HG03521 (cell line): ENCODE data around the gene ELL2.

Experiments used
- ATAC-seq: cut with Tn5 transposase; IDR thresholded peaks from one replicate; pipeline ENCODE4 v1.9.1; 2021; ENCODE audit warnings: mild to moderate bottlenecking, moderate library complexity; ENCODE audit not compliant: unreplicated experiment

The ELL2 gene

GRCh38 chr5:95983509-95983908, 21.9 kb upstream of the ELL2 start:
- no peak for ATAC-seq

DNA sequence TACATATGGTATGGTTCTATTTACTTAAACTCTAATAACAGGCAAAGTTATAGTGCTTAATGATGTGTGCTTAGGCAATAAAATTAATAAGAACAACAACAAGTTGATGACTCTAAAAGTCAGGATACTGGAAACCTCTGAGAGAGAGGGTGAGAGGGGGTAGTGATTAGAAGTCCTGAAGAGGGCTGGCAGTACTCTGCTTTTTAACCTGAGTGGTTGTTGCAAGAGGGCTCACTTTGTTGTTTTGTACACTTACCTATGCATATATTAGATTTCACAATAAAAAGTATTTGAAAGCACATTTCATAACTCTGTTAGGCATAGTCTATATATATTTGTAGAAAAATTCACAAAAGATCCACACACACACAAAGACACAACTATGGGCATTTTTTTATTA, 21.4 kb upstream of the ELL2 start:
- no peak for ATAC-seq

DNA sequence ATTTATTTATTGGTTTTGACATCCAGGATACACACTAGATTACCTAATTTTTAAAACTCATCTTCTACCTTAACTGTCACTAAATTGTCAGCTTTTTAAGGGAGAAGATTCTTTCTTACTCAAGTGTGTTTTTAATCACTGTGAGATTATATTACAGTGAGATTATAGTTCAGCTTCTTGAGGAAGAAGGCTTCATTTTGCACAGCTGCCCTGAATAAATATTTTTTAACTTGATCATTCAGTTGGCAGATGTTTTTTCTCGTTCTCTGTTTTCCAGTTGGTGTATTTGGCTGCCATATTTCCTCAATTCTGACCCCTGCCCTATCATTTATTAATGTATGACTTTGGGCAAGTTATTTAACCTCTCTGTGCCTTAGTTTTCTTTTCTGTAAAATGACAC, 15.0 kb upstream of the ELL2 start:
- no peak for ATAC-seq

DNA sequence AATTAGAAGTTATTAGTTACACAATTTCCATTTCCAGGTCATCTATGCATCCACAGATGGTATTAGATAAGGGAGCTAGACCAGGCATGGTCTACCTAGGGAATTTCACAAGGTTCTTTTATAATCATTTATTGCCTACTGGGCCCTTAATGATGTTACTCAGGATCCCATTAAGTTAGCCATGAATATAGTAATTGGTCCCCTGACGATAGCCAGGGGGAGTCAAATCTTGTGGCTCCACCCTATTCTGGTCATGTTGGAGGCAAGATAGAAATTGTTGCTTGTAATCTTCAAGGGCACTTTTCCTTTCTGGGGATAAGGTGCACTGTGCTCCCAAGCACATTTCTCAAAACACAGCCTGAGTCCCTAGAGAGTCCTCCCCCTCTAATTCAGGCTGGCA, 14.1 kb upstream of the ELL2 start:
- ATAC-seq, result no peak

DNA sequence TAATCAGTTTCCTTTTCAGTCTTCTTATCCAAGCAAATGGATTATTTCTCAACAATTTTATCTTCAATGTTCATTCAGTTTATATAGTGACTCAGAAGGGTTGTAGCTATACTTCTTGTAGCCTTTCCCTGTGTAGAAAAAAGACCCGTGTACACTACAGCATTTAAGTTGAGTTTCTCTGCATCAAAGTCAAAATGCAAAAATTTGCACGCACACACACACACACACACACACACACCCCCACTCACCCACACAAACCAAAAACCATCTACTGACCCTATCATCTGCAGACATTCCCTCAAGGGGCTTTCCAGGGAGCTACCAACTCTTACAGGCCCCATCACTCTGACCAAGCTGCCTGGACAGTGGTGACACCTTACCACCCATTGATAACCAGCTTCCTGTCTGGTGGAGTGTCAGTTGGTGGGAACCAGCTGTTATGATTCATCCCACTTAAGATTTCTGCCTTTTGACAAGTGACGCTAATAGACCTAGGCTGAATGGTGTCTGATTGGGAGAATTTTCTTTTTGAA, 12.2 kb upstream of the ELL2 start:
- peak; percentile 95 for ATAC-seq

DNA sequence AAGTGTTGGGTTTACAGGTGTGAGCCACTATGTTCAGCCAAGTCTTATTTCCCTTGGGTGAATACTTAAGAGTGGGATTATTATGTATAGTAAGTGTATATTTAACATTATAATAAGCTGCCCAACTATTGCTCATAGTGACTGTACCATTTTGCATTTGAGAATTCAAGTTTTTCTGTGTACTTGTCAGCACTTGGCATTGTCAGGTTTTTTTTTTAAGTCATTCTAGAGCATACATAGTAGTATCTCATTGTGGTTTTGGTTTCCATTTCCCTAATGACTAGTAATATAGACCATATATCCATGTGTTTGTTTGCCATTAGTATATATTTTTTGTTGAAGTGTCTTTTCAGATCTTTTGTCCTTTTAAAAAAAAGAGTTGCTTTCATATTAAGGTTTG, 10.5 kb upstream of the ELL2 start:
- ATAC-seq, result no peak

DNA sequence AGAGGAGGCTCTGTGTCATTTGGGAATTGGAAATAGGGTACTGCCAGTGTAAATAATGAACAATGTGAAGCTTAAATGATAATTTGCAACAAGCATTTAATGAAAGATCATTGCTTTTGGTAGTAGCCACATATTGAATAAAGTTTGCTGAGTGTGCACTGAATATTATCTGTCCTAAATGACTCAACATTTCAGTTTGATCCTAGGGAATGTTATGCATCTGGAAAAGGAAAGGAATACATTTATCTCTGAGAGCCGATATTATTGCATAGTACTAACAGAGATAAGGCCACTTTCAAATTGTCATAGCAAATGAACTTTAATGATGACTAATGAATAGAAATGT, 8.7 kb upstream of the ELL2 start:
- no peak for ATAC-seq

DNA sequence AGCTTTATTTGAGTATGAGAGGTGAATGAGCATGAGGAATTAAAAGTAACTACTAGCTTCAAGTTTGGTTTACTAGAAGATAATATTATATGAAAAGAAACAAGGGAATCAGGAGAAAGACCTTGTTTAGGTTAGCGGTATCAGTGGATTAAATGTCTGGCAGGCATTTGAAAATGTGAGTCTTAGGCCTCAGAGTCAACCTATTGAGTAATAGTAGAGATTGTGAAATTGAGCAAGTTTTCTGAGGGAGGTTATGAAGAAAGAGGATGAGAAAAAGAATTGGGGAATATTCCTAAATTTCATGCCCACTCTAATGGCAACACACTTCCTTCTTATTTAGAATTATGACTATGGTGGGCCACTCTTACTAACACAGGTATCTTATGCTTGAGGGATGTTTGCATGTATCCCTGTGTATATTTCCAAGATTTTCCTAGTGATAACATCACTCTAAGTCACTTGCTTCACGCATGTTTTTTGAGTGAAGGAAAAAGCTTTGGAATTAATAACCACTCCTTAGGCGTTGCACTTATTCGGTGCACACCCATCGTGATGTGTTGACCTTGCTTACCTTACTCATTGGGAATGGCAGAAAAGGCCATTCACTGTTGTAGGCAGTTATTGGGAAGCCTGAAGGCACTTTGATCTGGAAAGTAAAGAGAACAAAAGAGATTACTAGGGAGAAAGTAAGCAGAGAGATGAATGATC, 8.2 kb upstream of the ELL2 start:
- ATAC-seq, result no peak

DNA sequence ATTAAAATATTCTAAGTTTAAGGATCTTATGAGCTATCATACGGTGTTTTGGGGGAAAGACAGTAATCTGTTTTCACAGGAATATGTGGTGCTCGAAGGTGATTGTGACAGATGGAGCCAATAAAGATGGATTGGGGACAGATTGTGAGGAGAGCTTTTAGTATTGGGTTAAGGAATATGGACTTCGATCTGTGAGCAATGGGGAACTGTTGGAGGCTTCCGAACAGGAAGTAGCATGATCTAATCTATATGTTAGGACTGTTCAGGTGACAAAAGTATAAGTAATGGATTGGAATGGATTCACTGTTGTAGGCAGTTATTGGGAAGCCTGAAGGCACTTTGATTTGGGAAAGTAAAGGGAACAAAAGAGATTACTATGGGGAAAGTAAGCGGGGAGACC, 7.4 kb upstream of the ELL2 start:
- no peak for ATAC-seq

GRCh38 chr5:95967236-95967635, 5.6 kb upstream of the ELL2 start:
- no peak for ATAC-seq

GRCh38 chr5:95966005-95966404, 4.4 kb upstream of the ELL2 start:
- ATAC-seq, result no peak

DNA sequence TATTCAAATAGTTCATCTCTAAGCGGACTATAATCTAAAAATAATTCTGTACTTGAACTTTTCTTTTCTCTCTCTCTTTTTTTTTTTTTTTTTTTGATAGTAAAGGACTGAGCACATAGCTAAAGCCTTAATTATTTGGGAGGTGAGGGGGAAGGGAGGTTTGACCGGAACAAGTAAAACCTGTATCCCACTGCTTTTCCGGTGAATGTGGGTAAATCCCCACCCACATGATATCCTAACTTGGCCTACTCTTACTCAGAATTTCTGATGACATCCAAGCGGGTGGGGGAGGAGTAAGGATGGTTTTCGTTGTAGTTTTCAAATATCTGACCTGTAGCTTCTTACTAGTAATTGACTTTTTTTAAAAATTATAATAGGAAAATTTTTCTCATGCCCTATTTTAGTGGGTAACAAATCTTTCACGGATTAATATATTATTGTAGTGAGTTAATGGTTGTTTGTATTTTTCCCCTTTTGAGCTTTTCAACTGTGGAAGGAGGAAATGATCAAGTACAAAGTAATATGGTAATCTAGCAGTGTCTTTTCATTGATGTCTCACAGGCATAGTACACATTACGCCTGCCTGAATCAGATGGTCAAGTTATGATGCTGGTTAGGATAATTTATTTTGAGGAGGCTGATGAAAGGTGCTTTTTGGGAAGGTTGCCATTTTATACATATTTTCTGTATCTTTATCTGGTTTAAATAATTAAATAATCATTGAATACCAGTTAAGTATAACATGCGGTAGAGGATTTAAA, 2.2 kb upstream of the ELL2 start:
- no peak for ATAC-seq

- no peak for ATAC-seq
Measured at GRCh38 chr5:95962785-95963184, 1.1 kb upstream of the ELL2 start.

- ATAC-seq, result no peak
Measured at GRCh38 chr5:95962475-95962773, 773 bp upstream of the ELL2 start.

DNA sequence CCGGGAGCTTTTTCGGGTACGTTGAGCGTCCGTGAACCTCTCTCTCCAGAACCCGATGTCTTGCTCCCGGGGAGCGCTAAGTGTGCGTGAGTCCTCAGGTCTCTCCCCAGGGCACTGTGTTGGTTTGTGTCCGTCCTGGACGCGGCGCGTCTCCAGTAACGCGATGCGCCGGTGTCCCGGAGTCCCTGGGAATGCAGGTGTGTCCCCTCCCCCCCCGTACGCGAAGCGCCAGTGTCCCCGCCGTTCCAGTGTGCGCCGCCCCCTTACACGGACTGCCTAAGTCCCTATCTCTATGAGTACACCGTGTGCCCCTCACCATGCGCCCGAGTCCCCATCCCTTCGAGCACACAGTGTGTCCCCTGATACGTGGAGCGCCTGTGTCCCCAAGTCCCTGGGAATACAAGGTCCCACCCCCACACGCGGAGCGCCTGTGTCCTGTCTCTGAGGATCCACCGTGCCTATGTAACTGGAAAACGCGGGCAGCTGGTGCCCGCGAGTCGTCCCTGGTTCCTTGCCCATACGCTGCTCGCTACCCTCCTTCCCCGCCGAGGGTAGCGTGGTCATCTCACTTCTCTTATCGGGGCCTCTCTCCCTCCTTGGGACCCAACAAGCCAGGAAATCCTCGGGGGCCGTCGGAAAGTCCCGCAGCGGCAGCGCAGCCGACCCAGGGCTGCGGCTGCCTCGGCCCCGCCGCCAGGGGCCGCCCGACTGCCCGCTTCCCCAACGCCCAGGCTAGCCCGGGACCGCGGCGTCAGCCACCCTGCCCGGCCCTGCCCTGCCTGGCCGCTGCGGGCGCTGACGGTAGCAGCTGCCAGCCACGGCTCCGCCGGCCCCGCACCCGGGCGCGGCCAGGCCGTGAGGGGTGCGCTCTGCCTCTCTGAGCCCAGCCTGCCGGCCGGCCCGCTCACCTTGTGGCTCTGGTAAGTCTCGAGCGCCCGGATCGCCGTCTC, 709 bp downstream of the ELL2 start:
- peak; percentile 48 for ATAC-seq

- no peak for ATAC-seq
Measured at GRCh38 chr5:95959888-95960666, 1.6 kb downstream of the ELL2 start.

- ATAC-seq, result no peak
Measured at GRCh38 chr5:95959051-95959887, 2.4 kb downstream of the ELL2 start.

DNA sequence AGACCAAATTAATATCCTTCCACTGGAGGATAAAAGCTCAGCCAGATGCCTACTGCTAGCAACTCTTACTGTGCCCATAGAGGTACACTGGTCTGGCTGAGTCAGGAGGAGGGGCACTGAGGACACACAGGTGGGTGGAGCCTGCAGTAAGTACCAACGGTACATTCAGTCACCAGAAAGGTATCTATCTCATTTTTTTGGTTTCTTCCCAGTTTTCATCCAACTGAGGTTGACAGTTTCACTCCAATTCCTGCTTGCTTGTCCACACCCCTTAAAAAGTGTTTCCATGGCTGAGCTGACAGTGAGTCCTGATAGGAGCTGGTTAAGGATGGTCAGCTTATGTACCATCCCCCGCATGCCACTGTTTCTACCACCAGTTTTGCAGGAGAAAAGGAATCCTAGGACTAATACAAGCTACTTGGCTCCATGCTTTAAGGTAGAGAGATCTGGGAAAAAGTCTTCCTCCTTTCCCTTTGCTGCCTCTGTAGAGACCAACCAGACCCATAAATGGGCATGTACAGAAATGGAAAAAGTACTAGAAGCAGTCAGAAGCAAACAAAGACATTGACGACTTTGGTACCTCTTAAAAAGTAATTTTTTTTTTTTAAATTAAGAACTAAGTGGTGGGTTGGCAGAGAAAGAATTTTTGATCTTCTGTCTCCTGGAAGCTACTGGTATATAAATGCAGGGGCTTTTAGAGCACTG, 3.2 kb downstream of the ELL2 start:
- no peak for ATAC-seq

- ATAC-seq, result no peak
Measured at GRCh38 chr5:95957561-95958203, 4.0 kb downstream of the ELL2 start.
